HG03064 (cell line): Measurements from ENCODE around the gene ILDR2.

Source experiments
- ATAC-seq: cut with Tn5 transposase; IDR thresholded peaks from one replicate; pipeline ENCODE4 v1.9.1; 2021; ENCODE audit warnings: low read depth; ENCODE audit not compliant: unreplicated experiment

The ILDR2 gene, protein sequence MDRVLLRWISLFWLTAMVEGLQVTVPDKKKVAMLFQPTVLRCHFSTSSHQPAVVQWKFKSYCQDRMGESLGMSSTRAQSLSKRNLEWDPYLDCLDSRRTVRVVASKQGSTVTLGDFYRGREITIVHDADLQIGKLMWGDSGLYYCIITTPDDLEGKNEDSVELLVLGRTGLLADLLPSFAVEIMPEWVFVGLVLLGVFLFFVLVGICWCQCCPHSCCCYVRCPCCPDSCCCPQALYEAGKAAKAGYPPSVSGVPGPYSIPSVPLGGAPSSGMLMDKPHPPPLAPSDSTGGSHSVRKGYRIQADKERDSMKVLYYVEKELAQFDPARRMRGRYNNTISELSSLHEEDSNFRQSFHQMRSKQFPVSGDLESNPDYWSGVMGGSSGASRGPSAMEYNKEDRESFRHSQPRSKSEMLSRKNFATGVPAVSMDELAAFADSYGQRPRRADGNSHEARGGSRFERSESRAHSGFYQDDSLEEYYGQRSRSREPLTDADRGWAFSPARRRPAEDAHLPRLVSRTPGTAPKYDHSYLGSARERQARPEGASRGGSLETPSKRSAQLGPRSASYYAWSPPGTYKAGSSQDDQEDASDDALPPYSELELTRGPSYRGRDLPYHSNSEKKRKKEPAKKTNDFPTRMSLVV

GRCh38 chr1:166975361-166976129 lies at the start of gene ILDR2:
Gene ILDR2 (minus strand): TSS chr1:166975540. CDS start chr1:166975268, 272 bp downstream.
- no peak for ATAC-seq

DNA sequence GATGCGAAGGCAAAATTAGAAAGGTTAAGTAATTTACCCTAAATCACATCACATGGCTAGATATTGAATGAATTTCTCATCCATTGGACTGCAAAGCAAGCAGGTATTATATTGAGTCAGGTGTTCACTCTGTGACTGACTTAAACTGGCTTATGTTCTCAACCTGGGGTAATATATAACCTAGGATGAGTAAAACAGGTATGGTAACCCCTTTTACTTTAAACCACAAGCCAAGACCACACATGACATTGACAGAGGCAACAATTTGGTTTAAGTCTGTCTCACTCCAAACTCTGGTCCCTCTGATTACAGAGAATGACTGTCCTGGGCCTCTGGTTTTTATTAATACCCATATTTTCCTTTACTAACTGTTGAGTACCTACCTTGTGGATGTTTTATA lies 47.0 kb upstream of the ILDR2 start:
- ATAC-seq = no peak

DNA sequence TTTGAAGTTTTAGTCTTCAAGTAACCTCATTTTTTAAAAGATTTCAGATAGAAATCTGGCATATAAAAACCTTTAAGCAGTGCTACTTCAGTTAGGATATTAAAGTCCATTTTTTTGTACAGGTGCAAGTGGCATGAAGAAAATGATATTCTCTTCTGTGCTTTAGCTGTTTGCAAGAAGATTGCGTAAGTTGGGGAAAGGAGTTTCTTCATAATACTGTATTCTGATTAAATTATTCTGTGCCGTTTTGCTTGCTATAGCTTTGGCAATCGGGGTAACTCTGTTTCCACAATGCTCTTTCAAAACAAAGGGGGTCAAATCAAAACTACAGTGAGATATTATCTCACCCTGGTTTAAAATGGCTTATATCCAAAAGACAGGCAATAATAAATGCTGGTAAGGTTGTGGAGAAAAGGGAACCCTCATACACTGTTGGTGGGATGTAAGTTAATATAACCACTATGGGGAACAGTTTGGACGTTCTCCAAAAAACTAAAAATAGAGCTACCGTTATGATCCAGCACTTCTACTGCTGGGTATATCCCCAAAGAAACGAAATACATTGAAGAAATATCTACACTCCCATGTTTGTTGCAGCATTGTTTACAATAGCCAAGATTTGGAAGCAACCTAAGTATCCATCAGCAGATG lies 40.9 kb upstream of the ILDR2 start:
- no peak for ATAC-seq

DNA sequence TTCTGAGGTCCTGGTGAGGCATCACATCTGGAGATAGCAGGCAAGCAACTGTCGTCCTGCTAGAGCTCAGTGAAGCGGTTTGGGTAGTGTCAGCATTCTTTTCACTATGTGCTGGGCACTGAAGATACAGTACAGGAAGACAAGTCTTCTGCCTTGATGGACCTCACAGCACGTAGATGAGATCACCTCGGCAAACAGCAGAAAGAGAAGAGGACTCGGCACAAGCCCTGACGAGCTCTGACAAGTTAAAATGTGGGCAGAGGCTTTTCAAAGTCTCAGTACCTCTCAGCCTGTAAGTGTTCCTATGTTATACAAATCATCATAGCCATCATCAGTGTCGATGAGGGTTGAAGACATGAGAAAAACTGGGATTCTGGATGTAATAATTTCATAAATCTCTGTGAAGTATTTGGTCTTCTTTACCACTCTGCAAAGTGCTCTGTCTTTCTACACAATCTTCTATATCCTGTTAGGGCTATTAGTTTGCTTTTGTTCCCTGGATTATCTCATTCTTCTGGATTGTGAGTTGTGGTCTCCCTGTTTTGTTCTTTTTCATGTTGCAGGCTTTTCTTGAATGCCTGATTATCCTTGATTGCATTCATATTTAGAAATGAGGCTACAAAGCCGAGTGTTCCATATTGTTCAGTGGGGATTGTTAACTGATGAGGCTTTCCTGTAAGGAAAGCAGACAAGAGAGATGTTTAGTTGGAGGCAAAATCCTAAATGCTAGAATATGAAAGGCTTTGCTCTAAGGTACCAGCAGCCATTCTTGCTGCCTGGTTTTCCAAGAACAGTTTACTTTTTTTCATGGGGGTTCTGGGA lies 38.0 kb upstream of the ILDR2 start:
- no peak for ATAC-seq

- no peak for ATAC-seq
Measured at GRCh38 chr1:167012570-167012969, 37.2 kb upstream of the ILDR2 start.

- ATAC-seq = no peak
Measured at GRCh38 chr1:167011560-167012191, 36.3 kb upstream of the ILDR2 start.

DNA sequence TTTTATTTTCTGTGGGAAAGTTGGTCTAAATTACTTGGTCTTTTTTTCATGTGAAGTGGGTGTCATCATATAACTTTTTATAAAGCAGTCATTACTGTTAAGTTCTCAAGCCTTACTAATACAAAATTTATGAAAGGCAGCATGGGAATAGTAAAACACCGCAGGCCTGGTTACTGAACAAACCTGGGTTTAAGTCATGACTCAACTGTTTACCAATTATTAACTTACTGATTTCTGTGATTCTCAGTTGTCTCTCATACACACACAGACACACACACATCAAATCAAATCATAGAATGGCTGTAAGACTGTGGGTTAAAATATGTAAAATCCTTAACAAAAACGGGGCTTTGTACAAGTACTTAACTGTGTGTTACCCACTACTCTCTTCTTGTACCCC lies 28.4 kb upstream of the ILDR2 start:
- ATAC-seq = no peak

- no peak for ATAC-seq
Measured at GRCh38 chr1:167002354-167002753, 27.0 kb upstream of the ILDR2 start.

GRCh38 chr1:167000546-167000945 lies 25.2 kb upstream of the ILDR2 start:
- no peak for ATAC-seq

- no peak for ATAC-seq
Measured at GRCh38 chr1:166999500-167000055, 24.2 kb upstream of the ILDR2 start.

DNA sequence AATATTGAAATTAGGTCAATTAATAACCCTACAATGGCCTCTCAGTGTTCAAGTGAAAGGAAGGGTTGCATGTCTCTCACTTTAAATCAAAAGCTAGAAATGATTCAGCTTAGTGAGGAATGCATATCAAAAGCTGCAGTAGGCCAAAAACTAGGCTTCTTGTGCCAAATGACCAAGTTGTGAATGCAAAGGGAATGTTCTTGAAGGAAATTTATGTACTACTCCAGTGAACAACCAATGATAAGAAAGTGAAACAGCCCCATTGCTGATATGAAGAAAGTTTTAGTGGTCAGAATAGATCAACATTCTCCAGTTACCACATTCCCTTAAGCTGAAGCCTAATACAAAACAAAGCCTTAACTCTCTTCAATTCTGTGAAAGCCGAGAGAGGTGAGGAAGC lies 23.7 kb upstream of the ILDR2 start:
- no peak for ATAC-seq

- ATAC-seq = no peak
Measured at GRCh38 chr1:166988974-166989515, 13.7 kb upstream of the ILDR2 start, which contains the start of gene MAEL. Gene MAEL (plus strand): TSS chr1:166989280. CDS start chr1:166989353, 73 bp downstream.

- no peak for ATAC-seq
Measured at GRCh38 chr1:166981589-166981988, 6.2 kb upstream of the ILDR2 start.

DNA sequence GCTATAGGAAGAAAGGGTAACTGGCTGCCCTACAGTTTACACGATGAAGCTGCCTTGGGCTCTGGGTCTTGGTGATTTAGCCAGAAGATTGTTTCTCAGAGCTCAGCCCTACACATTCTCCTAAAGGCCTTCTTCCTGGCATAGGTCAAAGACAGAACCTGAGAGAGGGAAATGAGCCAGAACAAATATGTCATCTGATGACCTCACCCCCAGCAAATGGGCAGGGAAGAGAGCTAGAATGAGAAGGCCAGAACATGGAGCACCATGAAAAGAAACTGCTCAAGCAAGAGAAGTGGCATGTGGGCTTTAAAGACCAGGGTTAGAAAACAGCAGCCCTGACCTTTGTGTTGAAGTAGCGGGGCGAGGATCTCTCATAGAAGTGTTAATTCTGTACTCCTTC lies 5.5 kb upstream of the ILDR2 start:
- ATAC-seq = no peak

- no peak for ATAC-seq
Measured at GRCh38 chr1:166980383-166980782, 5.0 kb upstream of the ILDR2 start.

- ATAC-seq = no peak
Measured at GRCh38 chr1:166978821-166979220, 3.5 kb upstream of the ILDR2 start.

DNA sequence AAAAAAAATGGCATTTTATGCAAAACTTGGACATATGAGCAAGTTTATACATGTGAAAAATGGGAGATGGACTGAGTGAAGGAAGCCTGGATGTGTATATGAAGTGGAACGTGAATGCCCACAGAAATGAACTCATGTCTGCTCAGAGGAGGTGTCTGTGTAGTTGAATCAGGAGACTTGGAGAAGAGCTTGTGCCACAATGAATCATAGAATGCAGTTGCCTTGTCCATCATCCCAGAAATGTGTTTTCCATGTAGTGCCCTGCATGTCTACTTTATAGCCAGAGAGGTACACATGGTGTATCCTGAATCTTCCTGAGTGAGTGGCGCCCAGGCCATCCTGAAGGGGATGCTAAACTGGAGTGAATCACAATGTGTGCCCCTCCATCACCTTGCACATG lies 2.6 kb upstream of the ILDR2 start:
- ATAC-seq = no peak

DNA sequence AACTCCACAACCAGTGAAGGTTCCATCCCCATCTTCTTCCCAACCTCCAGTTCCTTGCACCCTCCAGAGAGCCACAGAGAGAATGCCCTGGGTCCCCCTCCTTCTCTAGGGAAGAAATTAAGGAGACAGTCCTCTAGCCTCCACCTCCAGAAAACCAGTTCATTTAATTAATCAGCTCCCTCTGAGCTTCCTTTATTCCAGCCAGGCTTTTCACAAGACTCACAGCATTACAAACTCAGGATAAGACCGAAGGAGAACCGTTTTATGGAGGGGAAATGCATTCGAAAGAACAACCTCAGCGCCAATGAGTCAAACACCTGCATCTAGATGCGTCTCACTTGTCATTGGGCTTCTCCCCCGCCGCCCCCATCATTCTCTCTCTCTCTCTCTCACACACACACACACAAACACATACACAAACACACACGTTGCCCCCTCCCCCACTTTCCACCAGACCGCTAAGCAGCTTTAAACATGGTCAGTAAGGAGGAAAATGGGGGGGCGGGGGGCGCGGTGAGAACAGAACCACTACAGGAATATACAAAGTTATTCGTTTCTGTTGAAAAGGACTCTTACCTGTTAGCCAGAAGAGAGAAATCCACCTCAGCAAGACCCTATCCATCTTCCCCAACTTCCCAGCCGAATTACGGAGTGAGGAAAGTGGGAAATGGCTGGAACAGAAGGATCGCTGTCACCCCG lies 544 bp downstream of the ILDR2 start:
- ATAC-seq = no peak
